ENCODE data around the gene MTERF1. TPM values are rescaled to one million over a fixed set of nuclear protein-coding genes. Genes with fewer than 3 reads are reported as not detected.

The MTERF1 gene
- polyA plus RNA-seq, 3 donors, result 3.6 to 4.6 (median 4.0) TPM

DNA sequence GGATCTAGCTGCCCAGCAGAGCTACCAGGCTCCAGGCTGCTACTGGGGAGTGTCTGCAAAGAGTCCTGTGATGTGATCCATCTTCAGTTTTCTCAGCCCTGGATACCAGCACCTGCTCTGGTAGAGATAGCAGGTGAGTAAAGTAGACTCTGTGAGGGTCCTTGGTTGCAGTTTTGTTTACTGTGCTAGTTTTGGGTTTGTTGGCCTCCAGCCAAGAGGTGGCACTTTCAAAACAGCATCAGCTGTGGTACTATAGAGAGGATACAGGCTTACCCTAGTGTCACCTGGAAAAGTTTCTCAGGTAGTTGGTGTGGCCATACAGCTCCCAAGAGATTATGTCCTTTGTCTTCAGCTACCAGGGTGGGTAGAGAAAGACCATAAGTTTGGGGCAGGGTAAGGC is 56.3 kb downstream of the MTERF1 start:
- intact Hi-C loops (cut with micrococcal nuclease), result no loop called here
- Mint-ChIP-seq H3K9me3 (peaks cover 1 to 13% (median 3%) of the 10 kb centered on the region in 7 donors), H3K4me1 (no peaks in the 10 kb centered on the region), H3K27me3 (ENCODE audit: low read depth in 3 of 3) (peaks cover 0 to 1% (median 0%) of the 10 kb centered on the region in 3 donors), H3K27ac (no peak overlapping the region), H3K36me3 (peaks cover 3 to 5% of the 10 kb centered on the region in 2 donors), H3K4me3 (no peak overlapping the region)
- H3K9me3 ChIP-seq (replicated peaks in 1 of 2; ENCODE audit: control insufficient read depth in 1 of 2, insufficient read depth in 1 of 2, low read length in 2 of 2), result no peaks in the 10 kb centered on the region
- no peaks in the 10 kb centered on the region for H3K79me2 ChIP-seq (ENCODE audit: insufficient read depth, low read length)
- no peaks in the 10 kb centered on the region for H3K27me3 ChIP-seq (ENCODE audit: control insufficient read depth in 2 of 2, insufficient read depth in 2 of 2, low read length in 2 of 2)
- H3K27ac ChIP-seq (ENCODE audit: low read depth in 1 of 2, low read length in 2 of 2), result no peak overlapping the region
- TF ChIP-seq, protein P1, sequence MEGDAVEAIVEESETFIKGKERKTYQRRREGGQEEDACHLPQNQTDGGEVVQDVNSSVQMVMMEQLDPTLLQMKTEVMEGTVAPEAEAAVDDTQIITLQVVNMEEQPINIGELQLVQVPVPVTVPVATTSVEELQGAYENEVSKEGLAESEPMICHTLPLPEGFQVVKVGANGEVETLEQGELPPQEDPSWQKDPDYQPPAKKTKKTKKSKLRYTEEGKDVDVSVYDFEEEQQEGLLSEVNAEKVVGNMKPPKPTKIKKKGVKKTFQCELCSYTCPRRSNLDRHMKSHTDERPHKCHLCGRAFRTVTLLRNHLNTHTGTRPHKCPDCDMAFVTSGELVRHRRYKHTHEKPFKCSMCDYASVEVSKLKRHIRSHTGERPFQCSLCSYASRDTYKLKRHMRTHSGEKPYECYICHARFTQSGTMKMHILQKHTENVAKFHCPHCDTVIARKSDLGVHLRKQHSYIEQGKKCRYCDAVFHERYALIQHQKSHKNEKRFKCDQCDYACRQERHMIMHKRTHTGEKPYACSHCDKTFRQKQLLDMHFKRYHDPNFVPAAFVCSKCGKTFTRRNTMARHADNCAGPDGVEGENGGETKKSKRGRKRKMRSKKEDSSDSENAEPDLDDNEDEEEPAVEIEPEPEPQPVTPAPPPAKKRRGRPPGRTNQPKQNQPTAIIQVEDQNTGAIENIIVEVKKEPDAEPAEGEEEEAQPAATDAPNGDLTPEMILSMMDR (IDR thresholded peaks at IDR 0.05), result no peak
- H3K9ac ChIP-seq (ENCODE audit: insufficient read depth, low read length, poor library complexity, severe bottlenecking), result no peak overlapping the region
- no peaks in the 10 kb centered on the region for H3K36me3 ChIP-seq (replicated peaks in 1 of 2; ENCODE audit: control insufficient read depth in 1 of 2, insufficient read depth in 2 of 2, low read length in 2 of 2)
- H4K20me1 ChIP-seq (ENCODE audit: insufficient read depth, low read length), result no peaks in the 10 kb centered on the region
- no peaks in the 10 kb centered on the region for H3K4me1 ChIP-seq (ENCODE audit: control insufficient read depth in 1 of 2, insufficient read depth in 2 of 2, low read length in 2 of 2)
- H3K4me3 ChIP-seq (replicated peaks in 1 of 3; ENCODE audit: low read depth in 2 of 3, low read length in 3 of 3), result no peak overlapping the region
- no peak for DNase-seq
- no peak overlapping the region for H3K4me2 ChIP-seq (replicated peaks; ENCODE audit: extremely low read depth, low read length, poor library complexity, severe bottlenecking)
- no peak overlapping the region for H2AFZ ChIP-seq (ENCODE audit: insufficient read depth, low read depth, low read length, poor library complexity, severe bottlenecking)

Other genes starting within 250 kb of the MTERF1 start
- gene AKAP9, start 60.2 kb upstream of the MTERF1 start, polyA plus RNA-seq, result 10 to 100 TPM in 1 of 3 donors, 1 to 10 TPM in 2; 1.5 to 23.3 (median 7.3) TPM